Activated CD8-positive, alpha-beta T cell treated with anti-CD3 and anti-CD28 coated beads for 36 hours (primary cell): ENCODE results near the gene VAC14. TPM values are rescaled to one million over a fixed set of nuclear protein-coding genes. Genes with fewer than 3 reads are reported as not detected.
A peak's percentile ranks its signal among the peaks of the same experiment; 100 is the strongest.

ENCODE experiments used
- ATAC-seq: fragments of 200-7000 bp; cut with Tn5 transposase; one replicate; pipeline ENCODE4 v1.10.0; 2021; ENCODE audit warnings: mild to moderate bottlenecking, moderate library complexity
- CTCF ChIA-PET: fragments of 350-600 bp; sonication (Branson Sonifier 250); formaldehyde crosslinking; loops from one replicate; lab custom pipeline; 2021; ENCODE audit warnings: antibody characterized with exemption; lab: Charles Lee
- POLR2A ChIA-PET: fragments of 350-600 bp; sonication (Branson Sonifier 250); formaldehyde crosslinking; loops from one replicate; lab custom pipeline; 2021; ENCODE audit warnings: antibody characterized with exemption; lab: Charles Lee
- DNase-seq: peaks from one replicate; pipeline ENCODE4 v3.0.0-alpha.2; 2020
- H3K27ac Mint-ChIP-seq: one replicate; pipeline ENCODE4 v1.8.0; 2021; ENCODE audit warnings: mild to moderate bottlenecking, mixed read lengths
- H3K27me3 Mint-ChIP-seq: one replicate; pipeline ENCODE4 v1.8.0; 2021; ENCODE audit warnings: mixed read lengths
- H3K36me3 Mint-ChIP-seq: one replicate; pipeline ENCODE4 v1.8.0; 2021; ENCODE audit warnings: low read depth, mixed read lengths
- H3K4me1 Mint-ChIP-seq: one replicate; pipeline ENCODE4 v1.8.0; 2021; ENCODE audit warnings: low read depth, mixed read lengths
- H3K4me3 Mint-ChIP-seq: one replicate; pipeline ENCODE4 v1.8.0; 2021; ENCODE audit warnings: mild to moderate bottlenecking, moderate library complexity, mixed read lengths
- H3K9me3 Mint-ChIP-seq: one replicate; pipeline ENCODE4 v1.8.0; 2021; ENCODE audit warnings: mixed read lengths
- CTCF ChIP-seq: fragments of 200-600 bp; IDR thresholded peaks from one replicate; pipeline ENCODE4 v1.8.0; 2022; ENCODE audit warnings: antibody characterized with exemption, mild to moderate bottlenecking
- intact Hi-C: fragments of 100-400 bp; cut with micrococcal nuclease; formaldehyde crosslinking; loops from one replicate; pipeline ENCODE4 v1.10.0; 2022
- total RNA-seq, 2 experiments: library from RNA; stranded (reverse); gene quantifications; one replicate each; pipeline ENCODE4 v1.2.3, GENCODE V29; 2021

The VAC14 gene
- total RNA-seq, 2 experiments from 2014 or later, result 27.6 TPM

- Mint-ChIP-seq H3K36me3 (peaks cover 35% of the 10 kb centered on the region), H3K27ac (no peak overlapping the region), H3K4me3 (no peak overlapping the region), H3K27me3 (no peaks in the 10 kb centered on the region), H3K4me1 (no peaks in the 10 kb centered on the region), H3K9me3 (no peaks in the 10 kb centered on the region)
- TF ChIP-seq CTCF, result no peak
- POLR2A ChIA-PET, result interaction anchor here (0.6 to 2.0 kb wide), 2 partner anchors 10 to 103 kb away, joined by 3 to 6 read pairs; no protein-coding TSS in a partner anchor
- intact Hi-C loops, result no loop called here
- DNase-seq, result no peak
- CTCF ChIA-PET, result interaction anchor here (1.0 to 2.8 kb wide), 4 partner anchors 8 to 531 kb away, joined by 3 to 10 read pairs (median 4); no protein-coding TSS in a partner anchor
- ATAC-seq, result no peak
These were observed 21.6 kb downstream of the VAC14 start for GRCh38 chr16:70779361-70779760.

- intact Hi-C loops, result no loop called here
- H3K27me3 Mint-ChIP-seq, result no peaks in the 10 kb centered on the region
- no peak overlapping the region for H3K4me3 Mint-ChIP-seq
- POLR2A ChIA-PET, result interaction anchor here (0.6 to 2.0 kb wide), 2 partner anchors 9 to 102 kb away, joined by 3 to 6 read pairs; no protein-coding TSS in a partner anchor
- no peak for TF ChIP-seq CTCF
- H3K36me3 Mint-ChIP-seq, result peaks cover 34% of the 10 kb centered on the region
- peak; percentile 11 for DNase-seq
- no peak for ATAC-seq
- CTCF ChIA-PET, result interaction anchor here (1.0 to 2.8 kb wide), 4 partner anchors 8 to 532 kb away, joined by 3 to 10 read pairs (median 4); no protein-coding TSS in a partner anchor
- no peaks in the 10 kb centered on the region for H3K4me1 Mint-ChIP-seq
- H3K9me3 Mint-ChIP-seq, result no peaks in the 10 kb centered on the region
- no peak overlapping the region for H3K27ac Mint-ChIP-seq
These were observed 22.1 kb downstream of the VAC14 start for GRCh38 chr16:70778901-70779309.

GRCh38 chr16:70777973-70778406 lies 23.0 kb downstream of the VAC14 start:
- H3K4me3 Mint-ChIP-seq, result no peak overlapping the region
- ATAC-seq (no peak), DNase-seq (no peak)
- ChIA-PET POLR2A (interaction anchor here (2.0 kb wide), 1 partner anchor 8 kb away, joined by 6 read pairs; no protein-coding TSS in a partner anchor), CTCF (interaction anchor here (2.8 kb wide), 1 partner anchor 8 kb away, joined by 10 read pairs; no protein-coding TSS in a partner anchor)
- no peaks in the 10 kb centered on the region for H3K27me3 Mint-ChIP-seq
- no peaks in the 10 kb centered on the region for H3K4me1 Mint-ChIP-seq
- TF ChIP-seq CTCF, result no peak
- H3K27ac Mint-ChIP-seq, result no peak overlapping the region
- H3K36me3 Mint-ChIP-seq, result peaks cover 35% of the 10 kb centered on the region
- intact Hi-C loops, result no loop called here
- H3K9me3 Mint-ChIP-seq, result no peaks in the 10 kb centered on the region

GRCh38 chr16:70777496-70777895 lies 23.5 kb downstream of the VAC14 start:
- Mint-ChIP-seq H3K36me3 (peaks cover 33% of the 10 kb centered on the region), H3K4me3 (no peak overlapping the region), H3K4me1 (no peaks in the 10 kb centered on the region), H3K9me3 (no peaks in the 10 kb centered on the region), H3K27me3 (no peaks in the 10 kb centered on the region), H3K27ac (no peak overlapping the region)
- TF ChIP-seq CTCF, result no peak
- ChIA-PET CTCF (no interaction called here), POLR2A (interaction anchor here (2.0 kb wide), 1 partner anchor 8 kb away, joined by 6 read pairs; no protein-coding TSS in a partner anchor)
- DNase-seq (no peak), ATAC-seq (no peak)
- intact Hi-C loops, result no loop called here

GRCh38 chr16:70775399-70775798 lies 25.6 kb downstream of the VAC14 start:
- intact Hi-C loops, result no loop called here
- no peak for DNase-seq
- no peak for ATAC-seq
- H3K36me3 Mint-ChIP-seq, result peaks cover 19% of the 10 kb centered on the region
- CTCF ChIA-PET, result interaction anchor here (1.5 kb wide), 1 partner anchor 96 kb away, joined by 4 read pairs; no protein-coding TSS in a partner anchor
- no peaks in the 10 kb centered on the region for H3K27me3 Mint-ChIP-seq
- no peaks in the 10 kb centered on the region for H3K4me1 Mint-ChIP-seq
- TF ChIP-seq CTCF, result no peak
- H3K9me3 Mint-ChIP-seq, result no peaks in the 10 kb centered on the region
- no peak overlapping the region for H3K4me3 Mint-ChIP-seq
- POLR2A ChIA-PET, result no interaction called here
- H3K27ac Mint-ChIP-seq, result no peak overlapping the region
